Chondrocyte (in vitro differentiated cells): Measurements from ENCODE around the gene CSNK1D. TPM values are rescaled to one million over a fixed set of nuclear protein-coding genes. Genes with fewer than 3 reads are reported as not detected.

Source experiments
- DNase-seq: peaks from one replicate; pipeline ENCODE4 v3.0.0; 2021; ENCODE audit warnings: mixed read lengths, low spot score
- H3K27ac Mint-ChIP-seq: one replicate; pipeline ENCODE4 v1.8.0; 2021; ENCODE audit warnings: mild to moderate bottlenecking, moderate library complexity, mixed read lengths; ENCODE audit not compliant: unreplicated experiment
- H3K27me3 Mint-ChIP-seq: 2 replicates; pipeline ENCODE4 v1.8.0; 2021; ENCODE audit warnings: low read depth, mixed read lengths
- H3K36me3 Mint-ChIP-seq: 2 replicates; pipeline ENCODE4 v1.8.0; 2021; ENCODE audit warnings: low read depth, mixed read lengths
- H3K4me1 Mint-ChIP-seq: 2 replicates; pipeline ENCODE4 v1.8.0; 2021; ENCODE audit warnings: low read depth, mild to moderate bottlenecking, mixed read lengths
- H3K4me3 Mint-ChIP-seq: one replicate; pipeline ENCODE4 v1.8.0; 2021; ENCODE audit warnings: mild to moderate bottlenecking, moderate library complexity, mixed read lengths; ENCODE audit not compliant: unreplicated experiment
- H3K9me3 Mint-ChIP-seq: 2 replicates; pipeline ENCODE4 v1.8.0; 2021; ENCODE audit warnings: low read depth, mixed read lengths
- CTCF ChIP-seq: fragments of 200-600 bp; sonication (generic); IDR thresholded peaks from 2 replicates; pipeline ENCODE4 v1.5.0; 2021; ENCODE audit warnings: antibody characterized with exemption, mild to moderate bottlenecking, moderate library complexity
- total RNA-seq: library from RNA; stranded (reverse); gene quantifications from 3 replicates; pipeline ENCODE4 v1.2.1, GENCODE V29; 2021

Gene CSNK1D
- total RNA-seq, 1 donor from 2014 or later: 93.0 TPM

- Mint-ChIP-seq H3K27ac (no peak overlapping the region), H3K27me3 (peaks cover 13% of the 10 kb centered on the region), H3K4me1 (peaks cover 5% of the 10 kb centered on the region), H3K4me3 (no peak overlapping the region), H3K9me3 (no peaks in the 10 kb centered on the region), H3K36me3 (no peaks in the 10 kb centered on the region)
- no peak for TF ChIP-seq CTCF
- no peak for DNase-seq
Measured at GRCh38 chr17:82320140-82320840, 46.8 kb upstream of the CSNK1D start.

GRCh38 chr17:82319619-82320062, 46.1 kb upstream of the CSNK1D start:
- no peak overlapping the region for H3K27ac Mint-ChIP-seq
- H3K36me3 Mint-ChIP-seq: no peaks in the 10 kb centered on the region
- TF ChIP-seq CTCF: no peak
- no peak overlapping the region for H3K4me3 Mint-ChIP-seq
- peaks cover 13% of the 10 kb centered on the region for H3K27me3 Mint-ChIP-seq
- H3K4me1 Mint-ChIP-seq: peaks cover under 1% of the 10 kb centered on the region
- DNase-seq: no peak
- H3K9me3 Mint-ChIP-seq: no peaks in the 10 kb centered on the region

GRCh38 chr17:82318772-82319606, 45.5 kb upstream of the CSNK1D start:
- TF ChIP-seq CTCF: no peak
- no peak overlapping the region for H3K4me3 Mint-ChIP-seq
- H3K27me3 Mint-ChIP-seq: peaks cover 17% of the 10 kb centered on the region
- no peaks in the 10 kb centered on the region for H3K4me1 Mint-ChIP-seq
- no peak for DNase-seq
- H3K27ac Mint-ChIP-seq: no peak overlapping the region
- H3K9me3 Mint-ChIP-seq: no peaks in the 10 kb centered on the region
- H3K36me3 Mint-ChIP-seq: no peaks in the 10 kb centered on the region

- DNase-seq: no peak
- no peak for TF ChIP-seq CTCF
- H3K4me1 Mint-ChIP-seq: no peaks in the 10 kb centered on the region
- no peaks in the 10 kb centered on the region for H3K9me3 Mint-ChIP-seq
- H3K36me3 Mint-ChIP-seq: no peaks in the 10 kb centered on the region
- H3K4me3 Mint-ChIP-seq: no peak overlapping the region
- H3K27me3 Mint-ChIP-seq: peaks cover 18% of the 10 kb centered on the region
- no peak overlapping the region for H3K27ac Mint-ChIP-seq
Measured at GRCh38 chr17:82318169-82318498, 44.6 kb upstream of the CSNK1D start.

- H3K9me3 Mint-ChIP-seq: no peaks in the 10 kb centered on the region
- TF ChIP-seq CTCF: no peak
- H3K27me3 Mint-ChIP-seq: peaks cover 18% of the 10 kb centered on the region
- no peak within 1 kb of the TSS for H3K4me3 Mint-ChIP-seq
- H3K27ac Mint-ChIP-seq: no peak within 1 kb of the TSS
- H3K36me3 Mint-ChIP-seq: no peaks in the 10 kb centered on the region
- no peaks in the 10 kb centered on the region for H3K4me1 Mint-ChIP-seq
- DNase-seq: no peak
Measured at GRCh38 chr17:82317394-82318168, 44.1 kb upstream of the CSNK1D start, which contains the start of gene CD7. Gene CD7 (minus strand): TSS chr17:82317608. CDS start chr17:82317495, 113 bp downstream.
